Testis (tissue), 2 donors: Measurements from ENCODE around the gene GCN1.

Experiments
- POLR2A ChIP-seq: fragments of 450-650 bp; IDR thresholded peaks from one replicate; pipeline ENCODE4 v1.6.1; 2017; ENCODE audit warnings: antibody characterized with exemption, mild to moderate bottlenecking, moderate library complexity
- TF ChIP-seq, protein P1 (sequence below), 3 experiments: fragments of 450-650 bp in 2 of 3; fragments of 200-600 bp in 1 of 3; sonication (generic) in 1 of 3; IDR thresholded peaks; one replicate each; pipeline ENCODE4 v1.5.1; 2016 to 2019; ENCODE audit warnings: antibody characterized with exemption in 3 of 3, mild to moderate bottlenecking in 2 of 3, moderate library complexity in 1 of 3

- TF ChIP-seq, protein P1, sequence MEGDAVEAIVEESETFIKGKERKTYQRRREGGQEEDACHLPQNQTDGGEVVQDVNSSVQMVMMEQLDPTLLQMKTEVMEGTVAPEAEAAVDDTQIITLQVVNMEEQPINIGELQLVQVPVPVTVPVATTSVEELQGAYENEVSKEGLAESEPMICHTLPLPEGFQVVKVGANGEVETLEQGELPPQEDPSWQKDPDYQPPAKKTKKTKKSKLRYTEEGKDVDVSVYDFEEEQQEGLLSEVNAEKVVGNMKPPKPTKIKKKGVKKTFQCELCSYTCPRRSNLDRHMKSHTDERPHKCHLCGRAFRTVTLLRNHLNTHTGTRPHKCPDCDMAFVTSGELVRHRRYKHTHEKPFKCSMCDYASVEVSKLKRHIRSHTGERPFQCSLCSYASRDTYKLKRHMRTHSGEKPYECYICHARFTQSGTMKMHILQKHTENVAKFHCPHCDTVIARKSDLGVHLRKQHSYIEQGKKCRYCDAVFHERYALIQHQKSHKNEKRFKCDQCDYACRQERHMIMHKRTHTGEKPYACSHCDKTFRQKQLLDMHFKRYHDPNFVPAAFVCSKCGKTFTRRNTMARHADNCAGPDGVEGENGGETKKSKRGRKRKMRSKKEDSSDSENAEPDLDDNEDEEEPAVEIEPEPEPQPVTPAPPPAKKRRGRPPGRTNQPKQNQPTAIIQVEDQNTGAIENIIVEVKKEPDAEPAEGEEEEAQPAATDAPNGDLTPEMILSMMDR (IDR thresholded peaks at IDR 0.05): no peak
- TF ChIP-seq POLR2A: no peak
Measured at GRCh38 chr12:120220838-120221575, 26.5 kb upstream of the GCN1 start.
